B cell (primary cell): Measurements from ENCODE around the gene SLC13A2. TPM values are rescaled to one million over a fixed set of nuclear protein-coding genes. Genes with fewer than 3 reads are reported as not detected.
"Not testable (repeated sequence)": the region's sequence is repeated elsewhere in the genome, so short reads cannot be mapped to it uniquely, and the experiment has no call there.

Experiments
- ATAC-seq: fragments of 200-7000 bp; cut with Tn5 transposase; one replicate; pipeline ENCODE4 v1.10.0; 2021; ENCODE audit warnings: low read depth, mild to moderate bottlenecking, moderate number of reproducible peaks, moderate library complexity
- CTCF ChIA-PET: fragments of 350-600 bp; sonication (Branson Sonifier 250); formaldehyde crosslinking; loops from one replicate; lab custom pipeline; 2021; ENCODE audit warnings: antibody characterized with exemption, inconsistent platforms; lab: Charles Lee
- POLR2A ChIA-PET: fragments of 350-600 bp; sonication (Branson Sonifier 250); formaldehyde crosslinking; loops from one replicate; lab custom pipeline; 2021; ENCODE audit warnings: antibody characterized with exemption; lab: Charles Lee
- DNase-seq: peaks from one replicate; pipeline ENCODE4 v3.0.0; 2013
- H2AFZ ChIP-seq: 2 replicates; pipeline ENCODE4 v1.6.1; 2012; ENCODE audit warnings: mild to moderate bottlenecking, low read depth, low read length; ENCODE audit not compliant: insufficient read depth, poor library complexity, severe bottlenecking
- H3K27ac ChIP-seq, 2 donors: 1 replicate in 1 of 2; 2 replicates in 1 of 2; pipeline ENCODE4 v1.5.1; 2012 to 2013; ENCODE audit warnings: low read length in 2 of 2, mild to moderate bottlenecking in 2 of 2, moderate library complexity in 1 of 2
- H3K27me3 ChIP-seq, 4 experiments: fragments of 200-600 bp in 1 of 4; sonication (generic) in 1 of 4; replicated peaks in 1 of 4; 1 replicate in 2 of 4; 2 replicates in 2 of 4; pipeline versions ENCODE4 v1.6.1 to v1.7.0; 2013 to 2016; ENCODE audit warnings: low read length in 3 of 4, mild to moderate bottlenecking in 2 of 4, mixed read lengths in 1 of 4, moderate library complexity in 1 of 4; ENCODE audit not compliant: insufficient read depth in 4 of 4, control insufficient read depth in 3 of 4; ENCODE audit errors: control extremely low read depth in 1 of 4
- H3K36me3 ChIP-seq, 2 experiments: replicated peaks in 1 of 2; 1 replicate in 1 of 2; 2 replicates in 1 of 2; pipeline versions ENCODE4 v1.6.1 to v1.7.1; 2013; ENCODE audit warnings: low read length in 1 of 2; ENCODE audit not compliant: insufficient read depth in 2 of 2, control insufficient read depth in 1 of 2; ENCODE audit errors: control extremely low read depth in 1 of 2, extremely low read depth in 1 of 2
- H3K4me1 ChIP-seq, 2 donors: fragments of 200-600 bp in 1 of 2; sonication (generic) in 1 of 2; 1 replicate in 1 of 2; 2 replicates in 1 of 2; pipeline versions ENCODE4 v1.5.1 to v1.6.1; 2013 to 2017; ENCODE audit warnings: low read length in 2 of 2; ENCODE audit not compliant: control insufficient read depth in 2 of 2, insufficient read depth in 2 of 2
- H3K4me2 ChIP-seq: replicated peaks from 2 replicates; pipeline ENCODE3; 2012; ENCODE audit warnings: mild to moderate bottlenecking, low read depth, low read length; ENCODE audit not compliant: poor library complexity, severe bottlenecking
- H3K4me3 ChIP-seq, 5 experiments: fragments of 200-600 bp in 1 of 5; sonication (generic) in 1 of 5; 1 replicate in 3 of 5; 2 replicates in 2 of 5; pipeline versions ENCODE4 v1.5.1 to v1.7.0; 2011 to 2016; ENCODE audit warnings: low read length in 4 of 5, mild to moderate bottlenecking in 4 of 5, low read depth in 2 of 5, control low read depth in 1 of 5, moderate library complexity in 1 of 5; ENCODE audit not compliant: insufficient read depth in 1 of 5; ENCODE audit errors: control extremely low read depth in 1 of 5, extremely low read depth in 1 of 5
- H3K79me2 ChIP-seq: fragments of 200-600 bp; sonication (generic); one replicate; pipeline ENCODE4 v1.6.0; 2016; ENCODE audit warnings: low read length; ENCODE audit not compliant: control insufficient read depth, insufficient read depth
- H3K9ac ChIP-seq: fragments of 200-600 bp; sonication (generic); 2 replicates; pipeline ENCODE4 v1.6.1; 2017; ENCODE audit warnings: mild to moderate bottlenecking, low read length, moderate library complexity
- H3K9me3 ChIP-seq, 3 donors: one replicate each; pipeline versions ENCODE4 v1.6.1 to v1.7.1; 2013; ENCODE audit warnings: low read length in 2 of 3; ENCODE audit not compliant: control insufficient read depth in 2 of 3, insufficient read depth in 1 of 3; ENCODE audit errors: control extremely low read depth in 1 of 3
- H4K20me1 ChIP-seq: 2 replicates; pipeline ENCODE4 v1.6.0; 2012; ENCODE audit warnings: mild to moderate bottlenecking, low read length; ENCODE audit not compliant: insufficient read depth, control insufficient read depth, poor library complexity, severe bottlenecking
- H3K27ac Mint-ChIP-seq: one replicate; pipeline ENCODE4 v1.8.0; 2021; ENCODE audit warnings: mixed read lengths
- H3K27me3 Mint-ChIP-seq: one replicate; pipeline ENCODE4 v1.8.0; 2021; ENCODE audit warnings: mixed read lengths
- H3K4me1 Mint-ChIP-seq: one replicate; pipeline ENCODE4 v1.8.0; 2021; ENCODE audit warnings: mixed read lengths
- H3K4me3 Mint-ChIP-seq: one replicate; pipeline ENCODE4 v1.8.0; 2021; ENCODE audit warnings: mixed read lengths
- H3K9me3 Mint-ChIP-seq: one replicate; pipeline ENCODE4 v1.8.0; 2022; ENCODE audit warnings: mixed read lengths; ENCODE audit not compliant: insufficient read depth
- CTCF ChIP-seq: fragments of 200-600 bp; IDR thresholded peaks from one replicate; pipeline ENCODE4 v1.8.0; 2022; ENCODE audit warnings: antibody characterized with exemption, mild to moderate bottlenecking
- EZH2 ChIP-seq: IDR thresholded peaks from 2 replicates; pipeline ENCODE4 v1.6.1; 2012; ENCODE audit warnings: borderline replicate concordance, low read depth, mild to moderate bottlenecking, moderate library complexity, low read length; ENCODE audit not compliant: insufficient read depth, poor library complexity, severe bottlenecking
- WGBS: methylation state at CpG from one replicate; pipeline ENCODE4 v1.1.5; 2013; ENCODE audit warnings: missing lambda C conversion rate; ENCODE audit not compliant: insufficient coverage; 5-methylcytosine and 5-hydroxymethylcytosine counted together
- intact Hi-C: fragments of 100-400 bp; cut with micrococcal nuclease; formaldehyde crosslinking; loops from one replicate; pipeline ENCODE4 v1.10.0; 2022
- polyA plus RNA-seq: library from polyadenylated mRNA; depleted of rRNA; stranded (reverse); fragments of >200 nt; gene quantifications from 2 replicates; pipeline ENCODE4 v1.2.3, GENCODE V29; 2012
- total RNA-seq, 2 donors: library from RNA; stranded (reverse); fragments of 120-200 nt in 1 of 2; gene quantifications; 1 replicate in 1 of 2; 2 replicates in 1 of 2; pipeline versions ENCODE4 v1.2.3 to v1.2.4, GENCODE V29; 2013 to 2022

Gene SLC13A2
- total and polyA plus RNA-seq, 2 donors (not counting 1 experiment from before 2014, with no cell fraction given): not detected

- Histone ChIP-seq H3K79me2 (no peaks in the 10 kb centered on the region), H2AFZ (no peak overlapping the region), H3K36me3 (no peaks in the 10 kb centered on the region), H3K27ac (no peak overlapping the region), H3K9me3 (no peaks in the 10 kb centered on the region), H4K20me1 (no peaks in the 10 kb centered on the region), H3K4me3 (no peak overlapping the region), H3K9ac (no peak overlapping the region), H3K27me3 (no peaks in the 10 kb centered on the region), H3K4me1 (no peaks in the 10 kb centered on the region), H3K4me2 (no peak overlapping the region)
- H3K4me1 Mint-ChIP-seq: no peaks in the 10 kb centered on the region
- TF ChIP-seq CTCF (no peak), EZH2 (no peak)
- H3K27me3 Mint-ChIP-seq: peaks cover 27% of the 10 kb centered on the region
- intact Hi-C loops: no loop called here
- ChIA-PET POLR2A (no interaction called here), CTCF (no interaction called here)
- no peak overlapping the region for H3K27ac Mint-ChIP-seq
- ATAC-seq (no peak), DNase-seq (no peak)
- H3K9me3 Mint-ChIP-seq: no peaks in the 10 kb centered on the region
- WGBS: no CpG with 5 or more reads among the region's 1 CpG
- H3K4me3 Mint-ChIP-seq: no peak overlapping the region
These were observed 39.7 kb upstream of the SLC13A2 start for GRCh38 chr17:28433721-28434120.

- H3K9me3 ChIP-seq, H3K27ac Mint-ChIP-seq, H3K4me1 Mint-ChIP-seq, H3K4me3 ChIP-seq, H3K9ac ChIP-seq, H3K27ac ChIP-seq, H4K20me1 ChIP-seq, H3K9me3 Mint-ChIP-seq, ATAC-seq, intact Hi-C loops, H2AFZ ChIP-seq, H3K27me3 ChIP-seq, DNase-seq, H3K36me3 ChIP-seq, H3K79me2 ChIP-seq, H3K4me2 ChIP-seq, CTCF ChIA-PET, H3K4me1 ChIP-seq, POLR2A ChIA-PET, H3K4me3 Mint-ChIP-seq: not testable (repeated sequence)
- peaks cover 22% of the 10 kb centered on the region for H3K27me3 Mint-ChIP-seq
- 100% methylated on average over 1 of the region's 8 CpGs for WGBS
These were observed 39.1 kb upstream of the SLC13A2 start for GRCh38 chr17:28434326-28434725.
